GM12891 (cell line): Measurements from ENCODE around the gene JUND.

Experiments
- PAX5 ChIP-seq: IDR thresholded peaks from 2 replicates; pipeline ENCODE4 v1.6.1; 2011; ENCODE audit warnings: low read length, moderate library complexity, mild to moderate bottlenecking; ENCODE audit not compliant: insufficient read depth, severe bottlenecking
- POLR2A ChIP-seq: IDR thresholded peaks from 2 replicates; pipeline ENCODE4 v1.6.1; 2011; ENCODE audit warnings: low read depth, low read length, control low read depth
- POLR2AphosphoS5 ChIP-seq: IDR thresholded peaks from 2 replicates; pipeline ENCODE4 v1.6.1; 2011; ENCODE audit warnings: low read depth, low read length, control low read depth
- TAF1 ChIP-seq: IDR thresholded peaks from 2 replicates; pipeline ENCODE4 v1.6.1; 2011; ENCODE audit warnings: low read depth, low read length, control low read depth

DNA sequence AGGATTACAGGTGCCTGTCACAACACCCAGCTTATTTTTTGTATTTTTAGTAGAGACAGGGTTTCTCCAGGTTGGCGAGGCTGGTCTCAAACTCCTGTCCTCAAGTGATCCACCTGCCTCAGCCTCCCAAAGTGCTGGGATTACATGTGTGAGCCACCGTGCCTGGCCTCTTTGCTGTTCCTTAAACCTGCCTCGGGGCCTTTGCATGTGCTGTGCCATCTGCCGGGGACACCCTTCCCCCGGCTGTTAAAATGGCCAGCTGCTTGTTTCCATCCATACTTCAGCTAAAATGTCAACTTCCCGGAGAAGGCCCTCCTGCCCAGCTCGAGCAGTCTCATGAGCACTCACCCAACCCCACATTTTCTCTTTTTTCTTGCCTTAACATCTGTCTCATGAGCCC, 36.1 kb downstream of the JUND start:
- TF ChIP-seq POLR2A = no peak
- TF ChIP-seq TAF1 = no peak
- TF ChIP-seq POLR2AphosphoS5 = no peak
- no peak for TF ChIP-seq PAX5
